Tibial nerve (tissue), 4 donors: ENCODE measurements around the gene OVOL1. TPM values are rescaled to one million over a fixed set of nuclear protein-coding genes. Genes with fewer than 3 reads are reported as not detected.
A peak's percentile ranks its signal among the peaks of the same experiment; 100 is the strongest.

ENCODE experiments used
- DNase-seq, 2 donors: peaks; one replicate each; pipeline ENCODE4 v3.0.0-alpha.2; 2019; ENCODE audit warnings: low spot score in 2 of 2
- H3K27ac ChIP-seq, 4 donors: fragments of 200-600 bp; sonication (generic) in 3 of 4; one replicate each; pipeline ENCODE4 v1.5.1; 2017 to 2019; ENCODE audit warnings: mild to moderate bottlenecking in 1 of 4
- H3K27me3 ChIP-seq, 2 donors: fragments of 200-600 bp; sonication (generic) in 1 of 2; one replicate each; pipeline versions ENCODE4 v1.5.1 to v1.6.0; 2017 to 2019
- H3K36me3 ChIP-seq, 3 donors: fragments of 200-600 bp; sonication (generic); one replicate each; pipeline ENCODE4 v1.5.1; 2018 to 2019
- H3K4me1 ChIP-seq, 4 donors: fragments of 200-600 bp; sonication (generic) in 3 of 4; one replicate each; pipeline ENCODE4 v1.5.1; 2017 to 2019
- H3K4me3 ChIP-seq, 4 donors: fragments of 200-600 bp; sonication (generic) in 3 of 4; one replicate each; pipeline ENCODE4 v1.5.1; 2017 to 2019; ENCODE audit warnings: mild to moderate bottlenecking in 1 of 4, moderate library complexity in 1 of 4
- H3K9me3 ChIP-seq, 4 donors: fragments of 200-600 bp; sonication (generic) in 3 of 4; one replicate each; pipeline ENCODE4 v1.5.1; 2017 to 2019
- EP300 ChIP-seq, 2 donors: sonication (generic); formaldehyde crosslinking; IDR thresholded peaks; one replicate each; pipeline ENCODE4 v1.6.1; 2017; ENCODE audit warnings: antibody characterized with exemption in 2 of 2, mild to moderate bottlenecking in 1 of 2
- POLR2A ChIP-seq, 2 donors: fragments of 450-650 bp; IDR thresholded peaks; one replicate each; pipeline ENCODE4 v1.6.1; 2017; ENCODE audit warnings: antibody characterized with exemption in 2 of 2, mild to moderate bottlenecking in 2 of 2, moderate library complexity in 2 of 2
- WGBS, 2 donors: methylation state at CpG; one replicate each; pipeline ENCODE4 v1.1.5; 2018; 5-methylcytosine and 5-hydroxymethylcytosine counted together
- total RNA-seq, 4 donors: library from RNA; depleted of rRNA; stranded (reverse); fragments of >200 nt; gene quantifications; one replicate each; pipeline ENCODE4 v1.1.0, GENCODE V29; 2016
- TF ChIP-seq, protein P1 (sequence below), 5 experiments: fragments of 200-600 bp in 3 of 5; fragments of 450-650 bp in 2 of 5; sonication (generic) in 3 of 5; IDR thresholded peaks; one replicate each; pipeline ENCODE4 v1.5.1; 2016 to 2019; ENCODE audit warnings: antibody characterized with exemption in 5 of 5, mild to moderate bottlenecking in 3 of 5, moderate library complexity in 2 of 5

OVOL1 gene
- total RNA-seq, result not detected

DNA sequence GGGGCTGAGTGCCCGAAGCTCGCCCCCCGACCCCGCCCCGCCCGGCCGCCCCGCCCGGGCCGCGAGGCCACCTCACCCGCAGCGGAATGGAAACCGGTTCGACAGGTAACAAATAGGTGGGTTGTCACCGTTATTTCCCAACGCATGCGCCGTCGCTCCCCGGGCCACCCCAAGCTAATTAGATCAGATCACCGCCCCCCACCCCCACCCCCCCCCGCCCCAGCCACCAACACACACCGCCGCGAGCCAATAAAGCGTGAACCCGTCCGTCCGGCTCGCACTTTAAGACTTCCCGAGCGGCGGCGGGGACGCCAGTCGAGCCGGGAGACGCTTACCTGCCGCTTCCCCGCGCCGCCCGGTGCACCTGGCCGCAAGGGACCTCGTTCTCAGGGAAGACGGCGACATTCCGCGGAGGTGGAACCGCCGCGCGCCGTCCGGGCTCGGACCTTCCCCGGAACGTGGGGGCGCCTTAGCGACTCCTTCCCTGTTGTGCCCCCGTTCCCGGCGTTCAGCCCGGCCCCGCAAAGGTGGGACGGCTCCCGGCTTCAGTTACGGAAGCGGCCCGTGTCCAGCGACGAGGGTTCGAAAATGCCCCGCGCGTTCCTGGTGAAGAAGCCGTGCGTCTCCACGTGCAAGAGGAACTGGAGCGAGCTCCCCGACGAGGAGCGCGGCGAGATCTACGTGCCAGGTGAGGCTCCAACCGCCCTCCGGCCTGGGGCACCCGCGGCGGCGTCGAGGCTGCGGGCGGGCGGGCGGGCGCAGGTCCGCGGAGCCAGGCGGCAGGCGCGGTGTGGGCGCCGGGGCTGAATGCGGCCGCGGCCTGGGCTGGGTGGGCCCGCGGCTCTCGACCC is at the start of gene OVOL1:
TSS of gene OVOL1 (plus strand) at position 278 of the 851 bp plus-strand sequence. CDS start at position 589, 311 bp downstream.
- peak within 1 kb of the TSS in 1 of 4 donors; percentile 74 for H3K27ac ChIP-seq
- H3K4me1 ChIP-seq, result peaks cover 0 to 27% (median 16%) of the 10 kb centered on the region in 4 donors
- no peak for DNase-seq
- peak within 1 kb of the TSS in 2 of 4 donors; percentile 34 to 39 for H3K4me3 ChIP-seq
- TF ChIP-seq POLR2A (IDR thresholded peaks at IDR 0.05), result no peak
- no peak for TF ChIP-seq EP300 (IDR thresholded peaks at IDR 0.05)
- TF ChIP-seq, protein P1, sequence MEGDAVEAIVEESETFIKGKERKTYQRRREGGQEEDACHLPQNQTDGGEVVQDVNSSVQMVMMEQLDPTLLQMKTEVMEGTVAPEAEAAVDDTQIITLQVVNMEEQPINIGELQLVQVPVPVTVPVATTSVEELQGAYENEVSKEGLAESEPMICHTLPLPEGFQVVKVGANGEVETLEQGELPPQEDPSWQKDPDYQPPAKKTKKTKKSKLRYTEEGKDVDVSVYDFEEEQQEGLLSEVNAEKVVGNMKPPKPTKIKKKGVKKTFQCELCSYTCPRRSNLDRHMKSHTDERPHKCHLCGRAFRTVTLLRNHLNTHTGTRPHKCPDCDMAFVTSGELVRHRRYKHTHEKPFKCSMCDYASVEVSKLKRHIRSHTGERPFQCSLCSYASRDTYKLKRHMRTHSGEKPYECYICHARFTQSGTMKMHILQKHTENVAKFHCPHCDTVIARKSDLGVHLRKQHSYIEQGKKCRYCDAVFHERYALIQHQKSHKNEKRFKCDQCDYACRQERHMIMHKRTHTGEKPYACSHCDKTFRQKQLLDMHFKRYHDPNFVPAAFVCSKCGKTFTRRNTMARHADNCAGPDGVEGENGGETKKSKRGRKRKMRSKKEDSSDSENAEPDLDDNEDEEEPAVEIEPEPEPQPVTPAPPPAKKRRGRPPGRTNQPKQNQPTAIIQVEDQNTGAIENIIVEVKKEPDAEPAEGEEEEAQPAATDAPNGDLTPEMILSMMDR (IDR thresholded peaks at IDR 0.05), result no peak
- no peaks in the 10 kb centered on the region for H3K36me3 ChIP-seq
- H3K27me3 ChIP-seq, result peaks cover 3 to 56% of the 10 kb centered on the region in 2 donors
- H3K9me3 ChIP-seq, result no peaks in the 10 kb centered on the region
- WGBS, 2 donors, result 1 to 3% methylated on average over 20 to 51 of the region's 112 CpGs

DNA sequence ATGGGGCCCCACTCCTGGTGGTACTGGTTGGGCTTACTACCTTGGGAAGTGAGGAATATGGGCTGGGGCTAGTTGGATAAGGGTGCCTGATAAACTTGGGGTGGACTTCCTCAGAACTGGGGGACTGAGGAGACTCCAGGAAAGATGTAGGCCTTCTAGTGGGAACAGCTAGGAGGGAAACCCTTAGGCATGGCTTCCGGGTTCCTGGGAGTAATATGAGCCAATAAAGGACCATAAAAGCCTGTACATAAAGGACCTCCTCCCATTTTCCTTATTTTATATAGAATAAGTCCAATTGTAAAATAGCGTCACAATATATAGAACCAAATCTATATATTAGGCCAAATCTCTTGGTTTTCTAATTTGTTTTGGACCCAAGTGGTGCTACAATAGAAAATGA is 47.8 kb upstream of the OVOL1 start:
- no peak for DNase-seq
- Histone ChIP-seq H3K36me3 (no peaks in the 10 kb centered on the region), H3K4me1 (no peaks in the 10 kb centered on the region), H3K27me3 (no peaks in the 10 kb centered on the region), H3K9me3 (no peaks in the 10 kb centered on the region), H3K4me3 (no peak overlapping the region), H3K27ac (no peak overlapping the region)
- WGBS, 2 donors, result 78 to 84% methylated on average over 2 of the region's 2 CpGs
- TF ChIP-seq, protein P1 (IDR thresholded peaks at IDR 0.05), result no peak
- no peak for TF ChIP-seq POLR2A (IDR thresholded peaks at IDR 0.05)
- TF ChIP-seq EP300 (IDR thresholded peaks at IDR 0.05), result no peak

- WGBS, 2 donors, result 75 to 88% methylated on average over 8 of the region's 8 CpGs
- Histone ChIP-seq H3K9me3 (no peaks in the 10 kb centered on the region), H3K36me3 (no peaks in the 10 kb centered on the region), H3K27me3 (no peaks in the 10 kb centered on the region), H3K27ac (no peak overlapping the region), H3K4me1 (no peaks in the 10 kb centered on the region), H3K4me3 (no peak overlapping the region)
- no peak for DNase-seq
- TF ChIP-seq POLR2A (IDR thresholded peaks at IDR 0.05), result no peak
- no peak for TF ChIP-seq EP300 (IDR thresholded peaks at IDR 0.05)
- TF ChIP-seq, protein P1 (IDR thresholded peaks at IDR 0.05), result no peak
Observed at GRCh38 chr11:65741185-65741584, 45.7 kb upstream of the OVOL1 start.

DNA sequence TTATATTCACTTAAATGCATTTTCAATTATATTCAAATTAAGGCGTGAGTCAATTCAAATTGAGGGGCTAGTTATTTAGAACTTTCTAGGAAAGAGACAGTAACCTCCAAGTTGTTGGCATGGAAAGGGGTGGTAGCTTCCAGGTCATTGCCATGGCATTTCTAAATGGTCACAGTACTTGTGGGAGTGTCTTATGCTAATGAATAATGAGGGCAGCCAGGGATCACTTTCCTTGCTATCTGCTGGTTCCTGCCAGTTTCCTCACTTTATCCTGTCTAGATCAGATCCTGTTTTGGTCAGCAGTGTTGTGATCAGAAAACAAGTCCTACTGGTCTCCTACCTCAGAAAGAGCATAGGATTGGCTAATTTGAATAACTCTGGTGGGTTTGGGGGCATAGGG is 44.5 kb upstream of the OVOL1 start:
- Histone ChIP-seq H3K27ac (no peak overlapping the region), H3K4me3 (no peak overlapping the region), H3K27me3 (no peaks in the 10 kb centered on the region), H3K4me1 (no peaks in the 10 kb centered on the region), H3K36me3 (no peaks in the 10 kb centered on the region), H3K9me3 (no peaks in the 10 kb centered on the region)
- 89 to 100% methylated on average over 1 of the region's 1 CpG for WGBS, 2 donors
- DNase-seq, result no peak
- no peak for TF ChIP-seq POLR2A (IDR thresholded peaks at IDR 0.05)

- Histone ChIP-seq H3K4me3 (no peak overlapping the region), H3K4me1 (no peaks in the 10 kb centered on the region), H3K9me3 (no peaks in the 10 kb centered on the region), H3K27me3 (no peaks in the 10 kb centered on the region), H3K36me3 (no peaks in the 10 kb centered on the region), H3K27ac (no peak overlapping the region)
- no peak for DNase-seq
- TF ChIP-seq POLR2A (IDR thresholded peaks at IDR 0.05) (no peak), EP300 (IDR thresholded peaks at IDR 0.05) (no peak)
- TF ChIP-seq, protein P1 (IDR thresholded peaks at IDR 0.05), result no peak
- 79 to 89% methylated on average over 10 of the region's 10 CpGs for WGBS, 2 donors
Observed at GRCh38 chr11:65743681-65744025, 43.2 kb upstream of the OVOL1 start.
